Glutamatergic neuron (in vitro differentiated cells): Measurements from ENCODE around the gene PNPLA3. TPM values are rescaled to one million over a fixed set of nuclear protein-coding genes. Genes with fewer than 3 reads are reported as not detected.
"Not testable (repeated sequence)": the region's sequence is repeated elsewhere in the genome, so short reads cannot be mapped to it uniquely, and the experiment has no call there.

Source experiments
- DNase-seq: peaks from one replicate; pipeline ENCODE4 v3.0.0; 2022
- H3K27ac Mint-ChIP-seq: one replicate; pipeline ENCODE4 v1.8.0; 2020; ENCODE audit warnings: mild to moderate bottlenecking, mixed read lengths, inconsistent platforms; ENCODE audit not compliant: unreplicated experiment
- H3K27me3 Mint-ChIP-seq: one replicate; pipeline ENCODE4 v1.8.0; 2020; ENCODE audit warnings: mild to moderate bottlenecking, moderate library complexity, mixed read lengths, inconsistent platforms; ENCODE audit not compliant: unreplicated experiment
- H3K36me3 Mint-ChIP-seq: one replicate; pipeline ENCODE4 v1.8.0; 2020; ENCODE audit warnings: mild to moderate bottlenecking, mixed read lengths, inconsistent platforms; ENCODE audit not compliant: unreplicated experiment
- H3K4me1 Mint-ChIP-seq: one replicate; pipeline ENCODE4 v1.8.0; 2020; ENCODE audit warnings: mild to moderate bottlenecking, low read depth, mixed read lengths, inconsistent platforms; ENCODE audit not compliant: unreplicated experiment
- H3K4me3 Mint-ChIP-seq: one replicate; pipeline ENCODE4 v1.8.0; 2020; ENCODE audit warnings: mild to moderate bottlenecking, mixed read lengths, inconsistent platforms; ENCODE audit not compliant: unreplicated experiment
- H3K9me3 Mint-ChIP-seq: one replicate; pipeline ENCODE4 v1.8.0; 2020; ENCODE audit warnings: mild to moderate bottlenecking, moderate library complexity, mixed read lengths, inconsistent platforms; ENCODE audit not compliant: unreplicated experiment
- CTCF ChIP-seq: fragments of 200-600 bp; sonication (generic); IDR thresholded peaks from one replicate; pipeline ENCODE4 v1.5.0; 2021; ENCODE audit not compliant: partially characterized antibody, unreplicated experiment
- total RNA-seq: library from RNA; stranded (reverse); fragmentation: NEBNext Ultra II Directional; extraction: Animal tissue kit (Norgen Biotek cat#: 25700); gene quantifications from one replicate; pipeline ENCODE4 v1.2.1, GENCODE V29; 2021; ENCODE audit not compliant: unreplicated experiment

The PNPLA3 gene
- total RNA-seq, 1 donor from 2014 or later: 14.7 TPM

DNA sequence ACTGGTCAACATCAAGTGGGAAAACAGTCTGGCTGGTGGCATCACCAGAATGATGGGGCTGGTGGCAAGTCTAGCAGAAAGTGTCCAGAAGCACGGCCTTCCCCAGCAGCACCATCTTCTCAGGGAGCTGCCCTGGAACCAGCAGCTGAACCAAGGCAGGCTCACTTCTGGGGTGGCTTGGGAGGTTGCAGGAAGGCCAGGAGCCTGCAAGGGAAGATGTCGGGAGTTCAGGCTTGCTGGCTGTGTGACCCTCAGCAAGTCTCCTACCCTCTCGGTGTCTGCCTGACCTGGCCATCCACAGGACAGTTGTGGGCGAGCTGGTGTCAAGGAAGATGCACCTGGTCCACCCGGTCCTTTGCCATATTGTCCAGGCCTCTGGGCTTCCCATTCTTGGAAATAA, 29.5 kb upstream of the PNPLA3 start:
- Mint-ChIP-seq H3K36me3 (no peaks in the 10 kb centered on the region), H3K27ac (no peak overlapping the region), H3K4me3 (no peak overlapping the region), H3K27me3 (peaks cover 4% of the 10 kb centered on the region), H3K4me1 (no peaks in the 10 kb centered on the region), H3K9me3 (peaks cover 1% of the 10 kb centered on the region)
- DNase-seq: no peak
- TF ChIP-seq CTCF: no peak

- H3K27me3 Mint-ChIP-seq: peaks cover 4% of the 10 kb centered on the region
Observed at GRCh38 chr22:43895986-43896645, 27.5 kb upstream of the PNPLA3 start.

GRCh38 chr22:43897751-43898261, 25.8 kb upstream of the PNPLA3 start:
- no peak for DNase-seq
- Mint-ChIP-seq H3K36me3 (no peaks in the 10 kb centered on the region), H3K27me3 (peaks cover 2% of the 10 kb centered on the region), H3K4me3 (no peak overlapping the region), H3K27ac (no peak overlapping the region), H3K9me3 (peaks cover 1% of the 10 kb centered on the region), H3K4me1 (peaks cover 2% of the 10 kb centered on the region)
- no peak for TF ChIP-seq CTCF

More at GRCh38 chr22:43895986-43896645, 27.5 kb upstream of the PNPLA3 start:
- no peak overlapping the region for H3K4me3 Mint-ChIP-seq
- no peak for TF ChIP-seq CTCF
- no peaks in the 10 kb centered on the region for H3K36me3 Mint-ChIP-seq
- peaks cover 1% of the 10 kb centered on the region for H3K9me3 Mint-ChIP-seq
- H3K27ac Mint-ChIP-seq: no peak overlapping the region
- no peaks in the 10 kb centered on the region for H3K4me1 Mint-ChIP-seq
- DNase-seq: no peak

GRCh38 chr22:43900206-43900605, 23.4 kb upstream of the PNPLA3 start:
- peaks cover 2% of the 10 kb centered on the region for H3K4me1 Mint-ChIP-seq
- H3K27ac Mint-ChIP-seq: no peak overlapping the region
- no peak for TF ChIP-seq CTCF
- H3K27me3 Mint-ChIP-seq: peaks cover 3% of the 10 kb centered on the region
- peaks cover 3% of the 10 kb centered on the region for H3K9me3 Mint-ChIP-seq
- no peaks in the 10 kb centered on the region for H3K36me3 Mint-ChIP-seq
- DNase-seq: no peak
- no peak overlapping the region for H3K4me3 Mint-ChIP-seq

GRCh38 chr22:43901976-43902643, 21.5 kb upstream of the PNPLA3 start:
- no peak for TF ChIP-seq CTCF
- no peak overlapping the region for H3K27ac Mint-ChIP-seq
- no peaks in the 10 kb centered on the region for H3K36me3 Mint-ChIP-seq
- no peak overlapping the region for H3K4me3 Mint-ChIP-seq
- peaks cover 3% of the 10 kb centered on the region for H3K9me3 Mint-ChIP-seq
- peaks cover 1% of the 10 kb centered on the region for H3K27me3 Mint-ChIP-seq
- no peak for DNase-seq
- peaks cover 6% of the 10 kb centered on the region for H3K4me1 Mint-ChIP-seq

DNA sequence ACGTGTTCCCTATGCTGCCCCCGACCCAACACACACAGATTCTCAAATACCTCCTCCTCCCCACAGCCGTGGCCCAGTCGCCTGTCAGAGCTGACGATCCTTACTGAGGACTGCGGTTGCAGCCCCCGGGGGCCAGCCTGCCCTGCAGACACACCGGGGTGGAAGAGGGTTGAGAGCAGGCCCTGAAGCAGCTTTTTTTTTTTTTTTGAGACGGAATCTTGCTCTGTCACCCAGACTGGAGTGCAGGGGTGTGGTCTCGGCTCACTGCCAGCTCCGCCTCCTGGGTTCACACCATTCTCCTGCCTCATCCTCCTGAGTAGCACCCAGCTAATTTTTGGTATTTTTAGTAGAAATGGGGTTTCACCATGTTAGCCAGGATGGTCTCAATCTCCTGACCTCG, 20.6 kb upstream of the PNPLA3 start:
- H3K9me3 Mint-ChIP-seq, H3K27ac Mint-ChIP-seq, H3K36me3 Mint-ChIP-seq, H3K27me3 Mint-ChIP-seq, DNase-seq, H3K4me1 Mint-ChIP-seq, H3K4me3 Mint-ChIP-seq: not testable (repeated sequence)
